Cardiac fibroblast (primary cell): Measurements from ENCODE around the gene AGXT2.
"Not testable (repeated sequence)": the region's sequence is repeated elsewhere in the genome, so short reads cannot be mapped to it uniquely, and the experiment has no call there.

Source experiments
- DNase-seq, 2 donors: peaks; one replicate each; pipeline versions ENCODE4 v3.0.0 to v3.0.0-alpha.2; 2010; ENCODE audit warnings: low read depth in 2 of 2
- H3K4me3 ChIP-seq, 2 donors: replicated peaks in 1 of 2; 1 replicate in 1 of 2; 2 replicates in 1 of 2; pipeline ENCODE4 v1.5.1; 2011; ENCODE audit warnings: low read depth in 2 of 2, low read length in 2 of 2, mild to moderate bottlenecking in 2 of 2, moderate library complexity in 1 of 2
- TF ChIP-seq, protein P1 (sequence below): IDR thresholded peaks from one replicate; pipeline ENCODE4 v1.5.1; 2011; ENCODE audit warnings: low read depth, mild to moderate bottlenecking, low read length, inconsistent platforms

Gene AGXT2

DNA sequence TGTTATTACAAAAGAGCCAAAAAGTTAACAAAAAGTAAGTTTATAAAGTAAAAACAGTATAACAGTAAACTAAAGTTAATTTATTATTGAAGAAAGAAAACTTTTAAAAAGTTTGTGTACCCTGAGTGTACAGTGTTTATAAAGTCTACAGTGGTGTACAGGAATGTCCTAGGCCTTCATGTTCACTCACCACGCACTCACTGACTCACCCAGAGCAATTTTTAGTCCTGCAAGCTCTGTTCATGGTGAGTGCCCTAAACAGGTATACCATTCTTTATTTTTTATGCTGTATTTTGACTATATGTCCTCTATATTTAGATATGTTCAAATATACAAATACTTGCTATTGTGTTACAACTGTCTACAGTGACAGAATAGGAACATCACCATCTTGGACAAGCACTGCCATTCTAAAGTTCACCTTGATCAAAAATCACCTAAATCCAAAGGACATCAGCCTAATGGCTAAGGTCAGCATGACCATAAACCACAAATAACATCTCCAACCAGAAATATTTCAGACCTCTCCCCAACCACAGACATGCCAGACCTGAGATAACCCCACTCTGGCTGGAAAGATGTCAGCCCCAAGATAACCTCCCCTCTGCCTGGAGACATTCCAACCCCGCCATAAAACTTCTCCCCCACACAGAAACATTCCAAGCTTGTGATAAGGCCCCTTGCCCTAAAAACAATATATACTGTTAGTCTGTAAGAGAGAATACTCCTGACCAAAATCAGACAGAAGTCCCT lies 56.1 kb downstream of the AGXT2 start:
- DNase-seq, result peak; percentile 21 to 40
- H3K4me3 ChIP-seq, result no peak overlapping the region
- TF ChIP-seq, protein P1, sequence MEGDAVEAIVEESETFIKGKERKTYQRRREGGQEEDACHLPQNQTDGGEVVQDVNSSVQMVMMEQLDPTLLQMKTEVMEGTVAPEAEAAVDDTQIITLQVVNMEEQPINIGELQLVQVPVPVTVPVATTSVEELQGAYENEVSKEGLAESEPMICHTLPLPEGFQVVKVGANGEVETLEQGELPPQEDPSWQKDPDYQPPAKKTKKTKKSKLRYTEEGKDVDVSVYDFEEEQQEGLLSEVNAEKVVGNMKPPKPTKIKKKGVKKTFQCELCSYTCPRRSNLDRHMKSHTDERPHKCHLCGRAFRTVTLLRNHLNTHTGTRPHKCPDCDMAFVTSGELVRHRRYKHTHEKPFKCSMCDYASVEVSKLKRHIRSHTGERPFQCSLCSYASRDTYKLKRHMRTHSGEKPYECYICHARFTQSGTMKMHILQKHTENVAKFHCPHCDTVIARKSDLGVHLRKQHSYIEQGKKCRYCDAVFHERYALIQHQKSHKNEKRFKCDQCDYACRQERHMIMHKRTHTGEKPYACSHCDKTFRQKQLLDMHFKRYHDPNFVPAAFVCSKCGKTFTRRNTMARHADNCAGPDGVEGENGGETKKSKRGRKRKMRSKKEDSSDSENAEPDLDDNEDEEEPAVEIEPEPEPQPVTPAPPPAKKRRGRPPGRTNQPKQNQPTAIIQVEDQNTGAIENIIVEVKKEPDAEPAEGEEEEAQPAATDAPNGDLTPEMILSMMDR, result no peak

DNA sequence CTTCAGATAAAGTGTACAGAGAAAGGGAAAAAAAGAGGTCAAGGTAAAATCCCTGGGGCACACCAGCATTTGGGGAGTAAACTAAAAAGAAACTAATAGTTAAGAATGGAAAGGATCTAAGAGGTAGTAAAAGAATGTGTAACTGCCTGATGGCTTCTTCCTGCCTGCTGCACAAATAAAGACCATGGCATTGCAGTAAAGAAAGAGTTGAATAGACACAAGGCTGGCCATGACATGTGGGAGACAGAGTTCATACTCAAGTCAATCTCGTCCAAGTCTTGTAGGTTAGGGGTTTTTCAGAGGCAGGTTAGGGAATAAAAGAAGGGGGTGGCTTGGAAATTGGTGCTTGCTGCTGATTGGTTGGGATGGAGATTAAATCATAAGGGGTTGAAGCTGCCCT lies 60.8 kb downstream of the AGXT2 start:
- DNase-seq, result no peak
- TF ChIP-seq, protein P1, result no peak
- no peak overlapping the region for H3K4me3 ChIP-seq

DNA sequence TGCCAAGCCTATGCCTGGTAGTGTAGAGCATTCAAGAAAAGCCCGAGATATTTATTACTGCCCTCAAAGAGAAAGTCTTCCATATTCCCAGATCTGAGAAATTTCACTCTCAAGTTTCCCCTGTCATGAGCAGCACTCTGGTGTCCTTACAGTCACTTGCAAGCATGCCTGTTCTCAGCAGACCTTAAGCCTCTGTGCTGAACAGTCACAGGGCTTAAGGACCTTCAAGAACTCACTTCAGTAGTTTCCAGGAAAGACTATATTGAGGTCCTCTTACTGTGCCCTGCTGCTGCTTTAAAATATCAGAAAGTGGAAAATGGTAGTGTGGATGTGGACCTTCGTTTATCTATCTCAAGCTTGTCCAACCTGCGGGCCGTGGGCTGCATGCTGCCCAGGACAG lies 64.9 kb downstream of the AGXT2 start:
- TF ChIP-seq, protein P1, result no peak
- DNase-seq, result no peak
- no peak overlapping the region for H3K4me3 ChIP-seq

DNA sequence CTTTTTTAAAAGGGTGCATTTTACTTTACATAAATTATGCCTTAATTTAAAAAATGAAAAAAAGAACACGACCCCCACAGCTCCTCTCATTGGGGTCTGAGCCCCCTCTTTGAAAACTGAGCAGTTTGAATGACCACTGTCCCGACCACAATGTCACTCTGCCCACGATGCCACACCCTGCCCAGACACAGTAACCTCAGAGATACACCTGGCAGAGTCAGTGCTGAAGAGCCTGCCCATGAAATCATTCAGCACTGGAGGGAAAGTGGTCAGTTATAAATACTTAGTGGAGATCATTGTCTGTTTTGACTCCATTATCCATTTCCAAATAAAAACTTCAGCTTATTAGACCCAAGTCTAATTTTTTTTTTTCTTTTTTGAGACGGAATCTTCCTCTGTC lies 69.1 kb downstream of the AGXT2 start:
- TF ChIP-seq, protein P1, result no peak
- H3K4me3 ChIP-seq, result no peak overlapping the region
- DNase-seq, result no peak

DNA sequence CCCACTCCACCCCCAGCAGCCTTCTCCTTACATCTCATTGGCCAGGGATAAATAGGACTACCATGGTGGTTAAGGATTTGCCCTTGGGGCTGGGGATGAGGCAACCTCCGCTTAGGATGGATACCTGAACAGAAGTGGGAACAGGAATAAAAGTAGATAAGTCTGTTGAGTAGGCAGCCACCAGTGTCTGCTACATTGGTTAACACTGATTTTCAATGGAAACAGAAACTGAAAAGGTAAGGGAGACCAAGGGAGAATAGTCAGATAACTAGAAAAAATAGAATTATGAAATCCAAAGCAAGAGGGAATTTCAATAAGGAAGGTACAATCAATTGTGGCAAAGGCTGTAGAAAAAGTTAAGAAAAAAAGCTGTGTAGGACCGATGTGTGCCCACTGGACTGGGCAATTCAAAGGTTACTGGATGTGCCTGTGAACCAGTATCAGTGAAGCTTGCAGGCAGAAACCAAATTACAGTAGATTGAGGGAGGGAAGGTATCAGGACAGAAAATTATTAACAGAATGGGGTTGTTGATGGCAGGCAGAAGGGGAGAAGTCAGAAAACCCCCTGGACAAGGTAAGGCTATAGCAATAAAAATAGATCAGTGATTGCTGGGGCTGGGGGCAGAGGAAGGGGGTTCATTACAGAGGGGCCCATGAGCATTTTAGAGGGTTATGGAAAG lies 69.7 kb downstream of the AGXT2 start:
- no peak for DNase-seq

DNA sequence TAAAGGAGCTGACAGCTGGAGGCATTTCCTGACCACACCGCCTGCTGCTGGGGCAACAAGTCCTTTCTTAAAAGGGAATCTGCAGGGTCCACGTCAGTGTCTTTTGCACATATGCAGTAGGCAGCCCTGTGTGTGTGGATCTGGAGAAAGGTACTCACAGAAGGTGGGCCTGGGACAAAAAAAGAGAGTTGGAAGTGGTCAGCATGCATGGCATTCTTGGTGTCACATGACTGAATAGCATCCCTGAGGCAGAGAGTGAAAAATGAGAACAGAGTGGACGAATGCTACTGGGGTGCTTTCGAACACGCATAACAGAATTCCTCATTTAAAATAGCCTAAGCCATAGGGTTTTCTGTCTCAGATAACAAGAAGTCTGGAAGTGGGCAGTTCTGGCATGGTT lies 71.4 kb downstream of the AGXT2 start:
- TF ChIP-seq, protein P1, result no peak
- no peak for DNase-seq
- no peak overlapping the region for H3K4me3 ChIP-seq

More for the DNA sequence above, 69.7 kb downstream of the AGXT2 start:
- TF ChIP-seq, protein P1, result no peak
- no peak overlapping the region for H3K4me3 ChIP-seq

DNA sequence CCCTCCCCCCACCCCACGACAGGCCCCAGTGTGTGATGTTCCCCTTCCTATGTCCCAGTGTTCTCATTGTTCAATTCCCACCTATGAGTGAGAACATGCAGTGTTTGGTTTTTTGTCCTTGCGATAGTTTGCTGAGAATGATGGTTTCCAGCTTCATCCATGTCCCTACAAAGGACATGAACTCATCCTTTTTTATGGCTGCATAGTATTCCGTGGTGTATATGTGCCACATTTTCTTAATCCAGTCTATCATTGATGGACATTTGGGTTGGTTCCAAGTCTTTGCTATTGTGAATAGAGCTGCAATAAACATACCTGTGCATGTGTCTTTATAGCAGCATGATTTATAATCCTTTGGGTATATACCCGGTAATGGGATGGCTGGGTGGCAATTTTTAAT lies 76.1 kb downstream of the AGXT2 start:
- DNase-seq, H3K4me3 ChIP-seq: not testable (repeated sequence)
